Stimulated activated CD4-positive, alpha-beta T cell treated with anti-CD3 and anti-CD28 coated beads, Interleukin-1b, Interleukin-23, amount 100 ng/mL, for 4 hours (primary cell): ENCODE results near the gene PDPN.

Experiments used
- DNase-seq, 2 donors: peaks; one replicate each; pipeline ENCODE4 v3.0.0-alpha.2; 2020; ENCODE audit warnings: low read depth in 2 of 2

Gene PDPN

GRCh38 chr1:13577846-13578245, 5.8 kb upstream of the PDPN start:
- DNase-seq, result no peak

- no peak for DNase-seq
These were observed 2.2 kb upstream of the PDPN start for GRCh38 chr1:13581446-13581845.

- DNase-seq, result no peak
These were observed 754 bp upstream of the PDPN start for GRCh38 chr1:13582713-13583443.

GRCh38 chr1:13583966-13584791, 547 bp downstream of the PDPN start:
- no peak for DNase-seq

- no peak for DNase-seq
These were observed 1.4 kb downstream of the PDPN start for GRCh38 chr1:13584876-13585611.

- DNase-seq, result no peak
These were observed 2.0 kb downstream of the PDPN start for GRCh38 chr1:13585612-13585991.

GRCh38 chr1:13586001-13586400, 2.4 kb downstream of the PDPN start:
- no peak for DNase-seq

GRCh38 chr1:13587256-13588030, 3.8 kb downstream of the PDPN start:
- no peak for DNase-seq

GRCh38 chr1:13588946-13589796, 5.5 kb downstream of the PDPN start:
- DNase-seq, result no peak

- no peak for DNase-seq
These were observed 6.9 kb downstream of the PDPN start for GRCh38 chr1:13590486-13590885.

GRCh38 chr1:13593511-13594131, 10.0 kb downstream of the PDPN start:
- no peak for DNase-seq

GRCh38 chr1:13595411-13595810, 11.8 kb downstream of the PDPN start:
- no peak for DNase-seq

GRCh38 chr1:13597166-13597565, 13.5 kb downstream of the PDPN start:
- DNase-seq, result no peak

GRCh38 chr1:13600762-13601453, 17.3 kb downstream of the PDPN start:
- DNase-seq, result no peak

- no peak for DNase-seq
These were observed 20.5 kb downstream of the PDPN start for GRCh38 chr1:13604176-13604575.

- no peak for DNase-seq
These were observed 21.1 kb downstream of the PDPN start for GRCh38 chr1:13604721-13605120.

GRCh38 chr1:13605159-13605558, 21.5 kb downstream of the PDPN start:
- DNase-seq, result no peak

- no peak for DNase-seq
These were observed 23.4 kb downstream of the PDPN start for GRCh38 chr1:13607002-13607401.

GRCh38 chr1:13616234-13616633, 32.6 kb downstream of the PDPN start:
- DNase-seq, result no peak

- no peak for DNase-seq
These were observed 33.5 kb downstream of the PDPN start for GRCh38 chr1:13617108-13617507.
